Thoracic aorta (tissue), 2 donors: Measurements from ENCODE around the gene SPRYD7. TPM values are rescaled to one million over a fixed set of nuclear protein-coding genes. Genes with fewer than 3 reads are reported as not detected.

Experiments
- ATAC-seq: fragments of 150-250 bp; one replicate; pipeline ENCODE4 v1.8.0; 2017; ENCODE audit warnings: low read depth; ENCODE audit not compliant: insufficient number of reproducible peaks, low FRiP score
- DNase-seq: peaks from one replicate; pipeline ENCODE4 v3.0.0-alpha.2; 2020; ENCODE audit warnings: low spot score
- H3K27ac ChIP-seq, 2 donors: fragments of 200-600 bp; sonication (generic); 1 replicate in 1 of 2; 2 replicates in 1 of 2; pipeline ENCODE4 v1.5.1; 2016; ENCODE audit warnings: mild to moderate bottlenecking in 2 of 2, moderate library complexity in 2 of 2
- H3K27me3 ChIP-seq: fragments of 200-600 bp; sonication (generic); replicated peaks from 2 replicates; pipeline ENCODE4 v1.6.0; 2016; ENCODE audit warnings: mild to moderate bottlenecking; ENCODE audit not compliant: insufficient read depth
- H3K36me3 ChIP-seq: fragments of 200-600 bp; sonication (generic); one replicate; pipeline ENCODE4 v1.5.1; 2016
- H3K4me1 ChIP-seq, 2 donors: fragments of 200-600 bp; sonication (generic); 1 replicate in 1 of 2; 2 replicates in 1 of 2; pipeline versions ENCODE4 v1.5.1 to v1.6.0; 2016; ENCODE audit warnings: low read depth in 2 of 2, mild to moderate bottlenecking in 1 of 2; ENCODE audit not compliant: control insufficient read depth in 1 of 2
- H3K4me3 ChIP-seq: fragments of 200-600 bp; sonication (generic); 2 replicates; pipeline ENCODE4 v1.5.1; 2016; ENCODE audit warnings: mild to moderate bottlenecking
- H3K9me3 ChIP-seq: fragments of 200-600 bp; sonication (generic); 2 replicates; pipeline ENCODE4 v1.5.1; 2016
- CTCF ChIP-seq: fragments of 200-600 bp; sonication (generic); IDR thresholded peaks from one replicate; pipeline ENCODE4 v1.5.1; 2019; ENCODE audit warnings: antibody characterized with exemption
- total RNA-seq, 2 donors: library from RNA; depleted of rRNA; stranded (reverse); fragments of >200 nt; gene quantifications; one replicate each; pipeline versions ENCODE4 v1.1.0 to v1.2.3, GENCODE V29; 2016

The SPRYD7 gene
- total RNA-seq, 2 donors from 2014 or later = 4.0 to 4.1 TPM

- H3K27ac ChIP-seq = no peak overlapping the region
- H3K4me3 ChIP-seq = no peak overlapping the region
- ATAC-seq = no peak
- H3K27me3 ChIP-seq = no peaks in the 10 kb centered on the region
- TF ChIP-seq CTCF = peak; percentile 77
- no peaks in the 10 kb centered on the region for H3K36me3 ChIP-seq
- no peaks in the 10 kb centered on the region for H3K9me3 ChIP-seq
- no peak for DNase-seq
- no peaks in the 10 kb centered on the region for H3K4me1 ChIP-seq
Measured at GRCh38 chr13:49976314-49977258, 40.4 kb upstream of the SPRYD7 start.

GRCh38 chr13:49975826-49976225, 39.7 kb upstream of the SPRYD7 start:
- Histone ChIP-seq H3K4me1 (no peaks in the 10 kb centered on the region), H3K36me3 (no peaks in the 10 kb centered on the region), H3K9me3 (no peaks in the 10 kb centered on the region), H3K27ac (no peak overlapping the region), H3K27me3 (no peaks in the 10 kb centered on the region), H3K4me3 (no peak overlapping the region)
- no peak for TF ChIP-seq CTCF
- no peak for DNase-seq
- no peak for ATAC-seq

GRCh38 chr13:49972709-49973108, 36.6 kb upstream of the SPRYD7 start:
- TF ChIP-seq CTCF = no peak
- H3K4me1 ChIP-seq = no peaks in the 10 kb centered on the region

GRCh38 chr13:49967456-49967855, 31.3 kb upstream of the SPRYD7 start:
- H3K27ac ChIP-seq = no peak overlapping the region
- no peak for DNase-seq
- TF ChIP-seq CTCF = no peak
- no peak overlapping the region for H3K4me3 ChIP-seq
- H3K36me3 ChIP-seq = peaks cover 9% of the 10 kb centered on the region
- no peaks in the 10 kb centered on the region for H3K27me3 ChIP-seq
- H3K4me1 ChIP-seq = no peaks in the 10 kb centered on the region
- ATAC-seq = no peak
- no peaks in the 10 kb centered on the region for H3K9me3 ChIP-seq

More at GRCh38 chr13:49972709-49973108, 36.6 kb upstream of the SPRYD7 start:
- Histone ChIP-seq H3K36me3 (no peaks in the 10 kb centered on the region), H3K4me3 (no peak overlapping the region), H3K9me3 (no peaks in the 10 kb centered on the region), H3K27ac (no peak overlapping the region), H3K27me3 (no peaks in the 10 kb centered on the region)
- no peak for ATAC-seq
- no peak for DNase-seq

GRCh38 chr13:49958321-49958720, 22.2 kb upstream of the SPRYD7 start:
- no peaks in the 10 kb centered on the region for H3K36me3 ChIP-seq
- H3K4me3 ChIP-seq = no peak overlapping the region
- H3K27ac ChIP-seq = no peak overlapping the region
- no peaks in the 10 kb centered on the region for H3K27me3 ChIP-seq
- H3K4me1 ChIP-seq = no peaks in the 10 kb centered on the region
- DNase-seq (no peak), ATAC-seq (no peak)
- H3K9me3 ChIP-seq = peaks cover 3% of the 10 kb centered on the region
- TF ChIP-seq CTCF = no peak
